ENCODE data around the gene SORD.

GRCh38 chr15:45105586-45105985, 82.6 kb downstream of the SORD start:
- no peak for TF ChIP-seq POLR2A (IDR thresholded peaks at IDR 0.05)
- TF ChIP-seq CTCF (IDR thresholded peaks at IDR 0.05), result no peak

All from vagina (tissue), 2 donors.